Epithelial cell of esophagus (primary cell): ENCODE data around the gene ZNF490.

Experiments used
- DNase-seq: peaks from one replicate; pipeline ENCODE4 v3.0.0; 2010; ENCODE audit warnings: low read depth
- H3K4me3 ChIP-seq: 2 replicates; pipeline ENCODE4 v1.5.1; 2011; ENCODE audit warnings: mild to moderate bottlenecking, low read length, control low read depth
- CTCF ChIP-seq: IDR thresholded peaks from 2 replicates; pipeline ENCODE4 v1.5.1; 2011; ENCODE audit warnings: low read depth, mild to moderate bottlenecking, low read length, control low read depth, inconsistent platforms; ENCODE audit not compliant: insufficient read depth; ENCODE audit errors: missing control alignments

Gene ZNF490

GRCh38 chr19:12545267-12545666, 65.3 kb downstream of the ZNF490 start:
- no peak for TF ChIP-seq CTCF
- no peak for DNase-seq
- H3K4me3 ChIP-seq: no peak overlapping the region

GRCh38 chr19:12544401-12544876, 66.2 kb downstream of the ZNF490 start:
- no peak for TF ChIP-seq CTCF
- DNase-seq: peak; percentile 33
- no peak overlapping the region for H3K4me3 ChIP-seq

- no peak overlapping the region for H3K4me3 ChIP-seq
- no peak for TF ChIP-seq CTCF
- DNase-seq: peak; percentile 73
Measured at GRCh38 chr19:12543855-12544254, 66.8 kb downstream of the ZNF490 start.
